Upper lobe of left lung (tissue), 4 donors: ENCODE measurements around the gene C2orf76.

Experiments used
- CTCF ChIP-seq, 6 experiments: fragments of 450-650 bp in 4 of 6; fragments of 200-600 bp in 2 of 6; sonication (generic) in 2 of 6; IDR thresholded peaks; one replicate each; pipeline ENCODE4 v1.5.1; 2016 to 2019; ENCODE audit warnings: antibody characterized with exemption in 6 of 6
- POLR2A ChIP-seq, 4 donors: fragments of 450-650 bp; IDR thresholded peaks; one replicate each; pipeline ENCODE4 v1.5.1; 2016 to 2017; ENCODE audit warnings: antibody characterized with exemption in 4 of 4, mild to moderate bottlenecking in 2 of 4
- POLR2AphosphoS5 ChIP-seq, 2 donors: sonication (generic); formaldehyde crosslinking; IDR thresholded peaks; one replicate each; pipeline ENCODE4 v1.5.1; 2017; ENCODE audit warnings: antibody characterized with exemption in 2 of 2

GRCh38 chr2:119279666-119280065 is 87.0 kb downstream of the C2orf76 start:
- TF ChIP-seq CTCF (IDR thresholded peaks at IDR 0.05) (no peak), POLR2A (IDR thresholded peaks at IDR 0.05) (no peak), POLR2AphosphoS5 (IDR thresholded peaks at IDR 0.05) (no peak)
